ENCODE results near the gene DCC.

DNA sequence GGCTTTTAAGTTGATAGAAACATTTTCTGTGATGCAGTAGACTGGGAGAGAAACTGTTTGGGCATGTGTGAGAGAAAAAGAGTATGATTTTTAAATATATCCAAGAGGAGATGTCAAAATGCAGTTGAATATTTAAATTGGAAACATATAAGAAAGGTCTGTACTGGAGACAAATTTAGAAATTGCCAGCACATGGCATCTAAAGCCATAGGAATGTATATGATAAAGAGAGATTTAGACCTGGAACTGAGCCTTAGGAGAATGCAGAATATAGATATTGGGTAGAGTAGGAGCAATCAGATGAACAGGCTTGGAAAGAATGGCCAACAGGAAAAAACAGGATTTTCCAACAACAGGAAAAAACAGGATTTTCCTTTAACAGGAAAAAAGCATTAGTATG, 1203.7 kb downstream of the DCC start:
- TF ChIP-seq CTCF (IDR thresholded peaks at IDR 0.05; ENCODE audit: low read length) (no peak), EZH2 (optimal IDR thresholded peaks at IDR 0.05; ENCODE audit: low read depth, low read length) (no peak), EZH2phosphoT487 (IDR thresholded peaks at IDR 0.05; ENCODE audit: low read length) (no peak)

All from MM.1S (cell line).